Measurements from ENCODE around the gene C16orf74. TPM values are rescaled to one million over a fixed set of nuclear protein-coding genes. Genes with fewer than 3 reads are reported as not detected.

Gene C16orf74
- total RNA-seq, 1 donor from 2014 or later: 1.6 TPM

GRCh38 chr16:85789773-85790172 lies 38.9 kb upstream of the C16orf74 start:
- TF ChIP-seq CTCF (IDR thresholded peaks at IDR 0.05): no peak
- Mint-ChIP-seq H3K27me3 (ENCODE audit: low read depth) (no peaks in the 10 kb centered on the region), H3K27ac (ENCODE audit: unreplicated experiment) (no peak overlapping the region), H3K4me3 (ENCODE audit: unreplicated experiment) (no peak overlapping the region), H3K4me1 (ENCODE audit: low read depth) (no peaks in the 10 kb centered on the region), H3K36me3 (ENCODE audit: low read depth) (peaks cover 29% of the 10 kb centered on the region), H3K9me3 (ENCODE audit: low read depth) (peaks cover 7% of the 10 kb centered on the region)
- no peak for DNase-seq (ENCODE audit: low spot score)

GRCh38 chr16:85788819-85789218 lies 37.9 kb upstream of the C16orf74 start:
- peaks cover 26% of the 10 kb centered on the region for H3K36me3 Mint-ChIP-seq (ENCODE audit: low read depth)

GRCh38 chr16:85785927-85786326 lies 35.0 kb upstream of the C16orf74 start:
- Mint-ChIP-seq H3K4me3 (ENCODE audit: unreplicated experiment) (no peak overlapping the region), H3K36me3 (ENCODE audit: low read depth) (peaks cover 14% of the 10 kb centered on the region), H3K27me3 (ENCODE audit: low read depth) (no peaks in the 10 kb centered on the region), H3K27ac (ENCODE audit: unreplicated experiment) (no peak overlapping the region), H3K9me3 (ENCODE audit: low read depth) (no peaks in the 10 kb centered on the region), H3K4me1 (ENCODE audit: low read depth) (peaks cover 4% of the 10 kb centered on the region)
- DNase-seq (ENCODE audit: low spot score): no peak
- no peak for TF ChIP-seq CTCF (IDR thresholded peaks at IDR 0.05)

More at GRCh38 chr16:85788819-85789218, 37.9 kb upstream of the C16orf74 start:
- TF ChIP-seq CTCF (IDR thresholded peaks at IDR 0.05): no peak
- Mint-ChIP-seq H3K27me3 (ENCODE audit: low read depth) (no peaks in the 10 kb centered on the region), H3K4me3 (ENCODE audit: unreplicated experiment) (no peak overlapping the region), H3K4me1 (ENCODE audit: low read depth) (no peaks in the 10 kb centered on the region), H3K9me3 (ENCODE audit: low read depth) (peaks cover 7% of the 10 kb centered on the region), H3K27ac (ENCODE audit: unreplicated experiment) (no peak overlapping the region)
- DNase-seq (ENCODE audit: low spot score): no peak

GRCh38 chr16:85784813-85785212 lies 33.9 kb upstream of the C16orf74 start:
- Mint-ChIP-seq H3K9me3 (ENCODE audit: low read depth) (no peaks in the 10 kb centered on the region), H3K27ac (ENCODE audit: unreplicated experiment) (no peak overlapping the region), H3K27me3 (ENCODE audit: low read depth) (no peaks in the 10 kb centered on the region), H3K4me1 (ENCODE audit: low read depth) (peaks cover 4% of the 10 kb centered on the region), H3K4me3 (ENCODE audit: unreplicated experiment) (no peak overlapping the region), H3K36me3 (ENCODE audit: low read depth) (peaks cover 21% of the 10 kb centered on the region)
- DNase-seq (ENCODE audit: low spot score): no peak
- no peak for TF ChIP-seq CTCF (IDR thresholded peaks at IDR 0.05)

GRCh38 chr16:85783441-85783840 lies 32.5 kb upstream of the C16orf74 start:
- Mint-ChIP-seq H3K4me1 (ENCODE audit: low read depth) (peaks cover 4% of the 10 kb centered on the region), H3K27ac (ENCODE audit: unreplicated experiment) (no peak overlapping the region), H3K9me3 (ENCODE audit: low read depth) (no peaks in the 10 kb centered on the region), H3K4me3 (ENCODE audit: unreplicated experiment) (no peak overlapping the region), H3K36me3 (ENCODE audit: low read depth) (peaks cover 32% of the 10 kb centered on the region), H3K27me3 (ENCODE audit: low read depth) (no peaks in the 10 kb centered on the region)
- no peak for DNase-seq (ENCODE audit: low spot score)
- no peak for TF ChIP-seq CTCF (IDR thresholded peaks at IDR 0.05)

All from chondrocyte (in vitro differentiated cells).